Measurements from ENCODE around the gene PAN2.

Gene PAN2

GRCh38 chr12:56266693-56267442 lies 66.9 kb downstream of the PAN2 start, which contains the start of gene COQ10A:
COQ10A (plus strand) TSS chr12:56266942; CDS start chr12:56267119, 177 bp downstream.
- peak; percentile 88 for DNase-seq
